ENCODE measurements around the gene SH3GL1. TPM values are rescaled to one million over a fixed set of nuclear protein-coding genes. Genes with fewer than 3 reads are reported as not detected.

SH3GL1 gene
- polyA plus RNA-seq, 1 of the 3 experiments (the other 2 are of a cell fraction), result 82.8 TPM

DNA sequence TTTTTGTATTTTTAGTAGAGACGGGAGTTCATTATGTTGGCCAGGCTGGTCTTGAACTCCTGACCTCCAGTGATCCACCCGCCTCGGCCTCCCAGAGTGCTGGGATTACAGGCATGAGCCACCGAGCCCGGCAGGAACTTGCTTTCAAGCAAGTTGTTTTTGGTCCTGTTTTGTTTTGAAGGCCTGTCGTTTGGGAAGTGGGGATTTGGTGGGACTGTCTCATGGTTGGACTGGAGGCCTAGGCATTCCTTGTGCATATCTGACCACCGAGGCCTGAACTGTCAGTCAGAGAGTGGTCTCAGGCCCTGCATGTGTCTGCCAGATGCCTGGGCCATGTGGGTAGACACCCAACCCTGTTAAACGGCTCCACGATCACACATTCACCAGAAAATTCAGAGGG, 30.9 kb upstream of the SH3GL1 start:
- 97% methylated on average over 9 of the region's 9 CpGs for WGBS (ENCODE audit: low lambda C conversion rate)
- no peak overlapping the region for H3K4me3 ChIP-seq (ENCODE audit: low read depth in 2 of 2, low read length in 1 of 2)
- TF ChIP-seq RXRA (IDR thresholded peaks at IDR 0.05; ENCODE audit: borderline replicate concordance, low read depth) (no peak), PBX3 (IDR thresholded peaks at IDR 0.05) (no peak), JUND (IDR thresholded peaks at IDR 0.05) (no peak), FOSL2 (IDR thresholded peaks at IDR 0.05; ENCODE audit: borderline replicate concordance, low read depth) (no peak), SIN3A (IDR thresholded peaks at IDR 0.05; ENCODE audit: borderline replicate concordance, low read depth, low read length) (no peak), TEAD4 (IDR thresholded peaks at IDR 0.05; ENCODE audit: borderline replicate concordance, insufficient read depth) (no peak), IRF3 (IDR thresholded peaks at IDR 0.05; ENCODE audit: low read depth, low read length) (no peak), MAX (IDR thresholded peaks at IDR 0.05; ENCODE audit: low read depth) (no peak), ELF1 (IDR thresholded peaks at IDR 0.05) (no peak), RAD21 (IDR thresholded peaks at IDR 0.05; ENCODE audit: low read length) (no peak), POLR2AphosphoS5 (IDR thresholded peaks at IDR 0.05; ENCODE audit: low read depth, low read length) (no peak), CTCF (IDR thresholded peaks at IDR 0.05) (no peak), FOXJ3 (CRISPR knock-in tag; IDR thresholded peaks at IDR 0.05) (no peak), GABPA (IDR thresholded peaks at IDR 0.05; ENCODE audit: low read depth) (no peak), CHD2 (IDR thresholded peaks at IDR 0.05; ENCODE audit: low read length, partially characterized antibody) (no peak)
- H3K9ac ChIP-seq, result no peak overlapping the region
- DNase-seq, result no peak
- H3F3A ChIP-seq (replicated peaks; ENCODE audit: insufficient read depth), result no peaks in the 10 kb centered on the region
- no peak overlapping the region for H3K4me2 ChIP-seq
- CTCF ChIA-PET, result no interaction called here
- no peaks in the 10 kb centered on the region for H3K9me2 ChIP-seq
- no peaks in the 10 kb centered on the region for H4K20me1 ChIP-seq (ENCODE audit: insufficient read depth)
- POLR2A ChIA-PET, result no interaction called here
- no peaks in the 10 kb centered on the region for H3K27me3 ChIP-seq (ENCODE audit: insufficient read depth)
- no peak overlapping the region for H2AFZ ChIP-seq (ENCODE audit: low read depth)
- H3K36me3 ChIP-seq (replicated peaks in 1 of 2; ENCODE audit: control insufficient read depth in 1 of 2, insufficient read depth in 2 of 2, low read length in 1 of 2), result peaks cover 0 to 28% of the 10 kb centered on the region in 2 experiments
- H3K9me3 ChIP-seq, result no peaks in the 10 kb centered on the region
- no peaks in the 10 kb centered on the region for H3K4me1 ChIP-seq (ENCODE audit: control insufficient read depth in 1 of 2, insufficient read depth in 2 of 2, low read depth in 1 of 2, low read length in 1 of 2)
- no peaks in the 10 kb centered on the region; the same call in 1 of the 2 replicates for H3K79me2 ChIP-seq (ENCODE audit: insufficient read depth)
- H3K27ac ChIP-seq (ENCODE audit: low read depth in 2 of 2, low read length in 1 of 2), result no peak overlapping the region

GRCh38 chr19:4430760-4431159, 30.4 kb upstream of the SH3GL1 start:
- Histone ChIP-seq H3K9me2 (no peaks in the 10 kb centered on the region), H3K27me3 (ENCODE audit: insufficient read depth) (no peaks in the 10 kb centered on the region), H4K20me1 (ENCODE audit: insufficient read depth) (no peaks in the 10 kb centered on the region), H3K79me2 (ENCODE audit: insufficient read depth) (no peaks in the 10 kb centered on the region; the same call in 1 of the 2 replicates), H3K9ac (no peak overlapping the region), H3K4me2 (no peak overlapping the region), H3K9me3 (no peaks in the 10 kb centered on the region), H3K27ac (ENCODE audit: low read depth in 2 of 2, low read length in 1 of 2) (no peak overlapping the region), H3K4me1 (ENCODE audit: control insufficient read depth in 1 of 2, insufficient read depth in 2 of 2, low read depth in 1 of 2, low read length in 1 of 2) (no peaks in the 10 kb centered on the region), H3K36me3 (replicated peaks in 1 of 2; ENCODE audit: control insufficient read depth in 1 of 2, insufficient read depth in 2 of 2, low read length in 1 of 2) (peaks cover 0 to 28% of the 10 kb centered on the region in 2 experiments), H3K4me3 (ENCODE audit: low read depth in 2 of 2, low read length in 1 of 2) (no peak overlapping the region), H3F3A (replicated peaks; ENCODE audit: insufficient read depth) (no peaks in the 10 kb centered on the region), H2AFZ (ENCODE audit: low read depth) (no peak overlapping the region)
- DNase-seq, result no peak
- ChIA-PET POLR2A (no interaction called here), CTCF (no interaction called here)
- WGBS (ENCODE audit: low lambda C conversion rate), result 93% methylated on average over 12 of the region's 12 CpGs
- TF ChIP-seq TEAD4 (IDR thresholded peaks at IDR 0.05; ENCODE audit: borderline replicate concordance, insufficient read depth), result no peak
- TF ChIP-seq RFX5 (IDR thresholded peaks at IDR 0.05; ENCODE audit: low read length), result no peak
- no peak for TF ChIP-seq MEF2A (IDR thresholded peaks at IDR 0.05; ENCODE audit: borderline replicate concordance, low read depth)
- TF ChIP-seq PBX3 (IDR thresholded peaks at IDR 0.05), result no peak
- no peak for TF ChIP-seq FOXM1 (IDR thresholded peaks at IDR 0.05; ENCODE audit: low read depth)
- no peak for TF ChIP-seq FOSL2 (IDR thresholded peaks at IDR 0.05; ENCODE audit: borderline replicate concordance, low read depth)
- no peak for TF ChIP-seq SIN3A (IDR thresholded peaks at IDR 0.05; ENCODE audit: borderline replicate concordance, low read depth, low read length)
- TF ChIP-seq USF1 (IDR thresholded peaks at IDR 0.05; ENCODE audit: borderline replicate concordance, low read depth), result no peak
- no peak for TF ChIP-seq TCF12 (IDR thresholded peaks at IDR 0.05)
- no peak for TF ChIP-seq IRF3 (IDR thresholded peaks at IDR 0.05; ENCODE audit: low read depth, low read length)
- no peak for TF ChIP-seq EZH2phosphoT487 (IDR thresholded peaks at IDR 0.05; ENCODE audit: borderline replicate concordance, low read depth)
- no peak for TF ChIP-seq CHD2 (IDR thresholded peaks at IDR 0.05; ENCODE audit: low read length, partially characterized antibody)
